LNCAP (cell line): Measurements from ENCODE around the gene PPM1L.

Source experiments
- TF ChIP-seq, protein P1 (sequence below): fragments of 450-650 bp; IDR thresholded peaks from 2 replicates; pipeline ENCODE4 v1.5.1; 2017; ENCODE audit warnings: mild to moderate bottlenecking

Gene PPM1L

DNA sequence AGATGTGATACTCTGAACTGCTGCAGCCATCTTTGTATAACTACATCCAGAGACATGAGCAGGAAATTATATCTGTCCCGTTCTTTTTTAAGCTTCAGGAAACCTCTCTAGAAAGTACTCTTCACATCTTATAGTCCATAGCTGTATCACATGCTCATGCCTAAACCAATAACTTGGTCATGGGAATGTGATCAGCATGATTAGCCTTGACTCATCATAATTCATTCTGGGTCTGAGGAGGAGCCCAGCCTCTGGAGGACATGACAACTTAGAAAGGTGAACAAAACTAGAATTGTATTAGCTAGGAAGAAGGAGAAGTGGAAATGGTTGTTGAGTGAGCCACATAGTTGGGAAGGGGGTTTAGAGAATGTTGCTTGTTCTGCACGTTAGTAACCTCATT is 12.9 kb downstream of the PPM1L start:
- TF ChIP-seq, protein P1, sequence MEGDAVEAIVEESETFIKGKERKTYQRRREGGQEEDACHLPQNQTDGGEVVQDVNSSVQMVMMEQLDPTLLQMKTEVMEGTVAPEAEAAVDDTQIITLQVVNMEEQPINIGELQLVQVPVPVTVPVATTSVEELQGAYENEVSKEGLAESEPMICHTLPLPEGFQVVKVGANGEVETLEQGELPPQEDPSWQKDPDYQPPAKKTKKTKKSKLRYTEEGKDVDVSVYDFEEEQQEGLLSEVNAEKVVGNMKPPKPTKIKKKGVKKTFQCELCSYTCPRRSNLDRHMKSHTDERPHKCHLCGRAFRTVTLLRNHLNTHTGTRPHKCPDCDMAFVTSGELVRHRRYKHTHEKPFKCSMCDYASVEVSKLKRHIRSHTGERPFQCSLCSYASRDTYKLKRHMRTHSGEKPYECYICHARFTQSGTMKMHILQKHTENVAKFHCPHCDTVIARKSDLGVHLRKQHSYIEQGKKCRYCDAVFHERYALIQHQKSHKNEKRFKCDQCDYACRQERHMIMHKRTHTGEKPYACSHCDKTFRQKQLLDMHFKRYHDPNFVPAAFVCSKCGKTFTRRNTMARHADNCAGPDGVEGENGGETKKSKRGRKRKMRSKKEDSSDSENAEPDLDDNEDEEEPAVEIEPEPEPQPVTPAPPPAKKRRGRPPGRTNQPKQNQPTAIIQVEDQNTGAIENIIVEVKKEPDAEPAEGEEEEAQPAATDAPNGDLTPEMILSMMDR: no peak

DNA sequence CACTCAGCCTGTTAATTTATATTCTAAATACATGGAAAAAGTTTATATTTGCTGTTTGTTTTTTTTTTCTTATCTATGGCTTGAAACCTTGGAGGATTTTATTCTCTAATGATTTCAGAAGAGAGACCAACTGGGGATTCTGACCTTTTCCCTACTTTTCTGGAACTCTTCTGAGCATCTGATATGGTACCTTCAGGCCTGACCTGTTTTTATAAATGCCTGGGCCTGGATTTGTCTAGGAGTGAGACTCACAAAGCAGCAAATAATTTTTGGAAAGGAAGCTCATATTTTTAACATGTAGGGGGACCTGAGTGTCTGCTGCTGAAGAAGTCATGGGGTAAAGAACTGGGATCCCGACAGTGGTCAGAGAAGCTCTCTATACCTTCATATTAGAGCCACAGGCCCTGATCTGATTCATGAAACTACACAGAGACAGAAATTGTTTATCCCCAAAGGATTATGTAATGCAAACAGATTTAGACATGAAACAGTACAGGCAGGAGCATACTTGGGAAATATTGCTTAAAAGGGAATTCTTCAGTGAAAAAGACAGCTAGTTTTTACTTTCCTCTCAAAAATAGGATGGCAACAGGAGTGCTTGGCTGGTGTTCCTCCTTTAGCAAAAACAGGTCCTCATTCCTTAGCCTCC is 15.9 kb downstream of the PPM1L start:
- TF ChIP-seq, protein P1: no peak

DNA sequence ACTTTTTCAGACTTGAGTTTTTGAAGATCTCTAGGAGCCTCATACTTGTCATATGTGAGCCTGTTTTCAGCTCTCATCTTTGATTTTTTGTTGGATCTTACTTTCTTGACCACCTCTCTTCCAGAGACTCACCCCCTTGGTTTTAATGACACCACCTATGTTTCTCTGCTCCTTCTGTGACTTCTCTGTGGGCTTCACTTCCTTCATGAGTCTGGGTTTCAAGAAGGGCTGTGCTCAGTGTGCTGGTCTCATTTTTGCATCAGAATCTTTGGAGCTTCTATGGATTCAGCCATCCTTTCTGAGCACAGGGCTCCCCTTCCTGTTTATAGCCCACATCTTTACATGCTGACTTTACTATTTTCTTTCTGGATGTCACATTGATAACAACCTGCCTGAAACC is 17.7 kb downstream of the PPM1L start:
- TF ChIP-seq, protein P1: no peak

DNA sequence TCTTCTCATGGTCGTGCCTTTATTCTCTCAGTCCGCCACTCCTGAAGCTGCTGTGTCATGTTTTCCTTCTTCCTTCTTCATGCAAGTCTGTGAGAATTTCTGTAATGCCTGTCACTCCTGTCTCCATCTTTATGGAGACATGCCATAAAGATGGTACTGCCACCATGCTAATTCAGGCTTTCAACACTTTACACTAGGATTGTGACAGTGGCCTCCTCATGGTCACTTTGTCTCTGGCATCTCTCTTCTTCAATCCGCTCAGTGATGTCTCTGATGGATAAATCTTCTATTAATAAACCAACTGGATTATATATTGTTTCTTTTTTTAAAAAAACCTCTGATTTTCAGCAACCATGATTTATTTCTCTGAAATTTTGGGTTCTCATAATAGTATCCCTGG is 18.1 kb downstream of the PPM1L start:
- TF ChIP-seq, protein P1: no peak

DNA sequence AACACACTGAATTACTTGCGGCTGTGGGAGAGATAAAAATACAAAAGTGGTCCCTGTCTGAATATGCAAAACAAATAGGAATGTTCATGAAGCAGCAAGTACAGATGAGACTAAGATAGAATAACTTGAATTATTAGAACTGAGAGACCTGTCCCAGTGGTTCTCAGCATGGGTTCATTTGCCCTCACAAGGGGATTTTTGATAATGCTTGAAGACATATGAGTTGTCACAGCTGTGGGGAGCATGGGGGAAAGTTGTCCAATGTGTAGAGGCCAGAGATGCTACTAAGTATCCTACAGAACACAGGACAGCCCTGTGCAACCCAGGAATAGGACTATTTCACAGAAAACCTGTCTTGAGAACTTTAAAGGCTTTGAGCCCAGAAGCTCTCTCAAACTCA is 22.4 kb downstream of the PPM1L start:
- TF ChIP-seq, protein P1: no peak

DNA sequence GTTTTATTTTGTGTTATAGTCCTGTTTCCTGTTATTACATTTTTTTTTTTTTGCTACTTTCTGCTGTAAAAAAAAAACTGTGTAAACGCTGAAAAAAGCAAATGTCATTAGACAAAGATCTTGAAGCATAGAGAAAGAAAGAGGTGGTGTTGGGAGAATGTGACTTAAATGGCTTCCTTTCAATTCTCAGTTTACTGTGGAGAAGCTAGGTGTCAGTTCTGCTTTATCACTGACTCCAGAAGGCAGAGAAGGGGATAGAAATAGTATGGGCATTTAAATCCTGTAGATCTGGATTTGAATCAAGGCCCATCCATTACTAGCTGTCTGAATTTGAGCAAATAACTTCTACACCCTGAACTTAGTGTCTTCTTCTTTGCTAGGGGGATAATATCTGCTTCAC is 23.0 kb downstream of the PPM1L start:
- TF ChIP-seq, protein P1: no peak

DNA sequence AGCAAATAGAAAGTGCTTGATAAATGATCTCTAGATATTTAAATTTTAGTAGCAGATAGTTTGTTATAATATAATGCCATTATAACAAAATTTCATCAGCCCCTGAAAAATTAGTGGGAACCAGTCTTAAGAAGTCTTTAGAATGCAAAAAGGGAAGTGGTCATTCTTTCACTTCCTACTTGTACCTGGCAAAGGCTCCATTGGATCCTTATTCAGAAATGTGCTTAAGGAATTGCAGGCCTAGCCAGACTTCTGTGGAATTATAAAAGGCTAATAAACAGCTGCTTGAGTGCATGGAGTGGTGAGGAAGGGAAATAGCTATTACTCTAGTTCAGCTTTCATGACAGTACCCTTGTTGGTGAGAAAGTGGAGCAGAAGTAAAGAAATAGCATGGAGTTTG is 24.2 kb downstream of the PPM1L start:
- TF ChIP-seq, protein P1: no peak

DNA sequence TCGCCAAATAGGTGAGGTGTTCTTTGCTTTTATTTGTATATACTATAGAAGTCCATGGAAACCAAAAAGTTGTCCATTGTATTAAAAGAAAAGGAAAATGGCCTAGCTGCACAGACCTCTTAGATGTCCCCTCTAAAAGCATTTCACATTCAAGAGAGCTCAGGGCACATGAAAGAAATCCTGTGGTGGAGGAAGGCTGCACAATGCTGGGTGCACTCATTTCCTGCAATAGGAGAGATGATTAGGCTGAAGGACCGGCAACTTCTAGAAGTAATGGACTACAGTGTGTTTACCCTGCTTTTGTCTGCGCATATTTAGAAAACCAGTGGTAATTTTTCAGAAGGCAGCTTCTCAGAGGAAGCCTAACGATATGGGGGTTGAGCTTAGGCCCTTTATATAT is 25.4 kb downstream of the PPM1L start:
- TF ChIP-seq, protein P1: no peak
